GM21515 (cell line): ENCODE data around the gene HDAC9.

Experiments
- ATAC-seq: cut with Tn5 transposase; IDR thresholded peaks from one replicate; pipeline ENCODE4 v1.9.1; 2021; ENCODE audit not compliant: unreplicated experiment

HDAC9 gene

DNA sequence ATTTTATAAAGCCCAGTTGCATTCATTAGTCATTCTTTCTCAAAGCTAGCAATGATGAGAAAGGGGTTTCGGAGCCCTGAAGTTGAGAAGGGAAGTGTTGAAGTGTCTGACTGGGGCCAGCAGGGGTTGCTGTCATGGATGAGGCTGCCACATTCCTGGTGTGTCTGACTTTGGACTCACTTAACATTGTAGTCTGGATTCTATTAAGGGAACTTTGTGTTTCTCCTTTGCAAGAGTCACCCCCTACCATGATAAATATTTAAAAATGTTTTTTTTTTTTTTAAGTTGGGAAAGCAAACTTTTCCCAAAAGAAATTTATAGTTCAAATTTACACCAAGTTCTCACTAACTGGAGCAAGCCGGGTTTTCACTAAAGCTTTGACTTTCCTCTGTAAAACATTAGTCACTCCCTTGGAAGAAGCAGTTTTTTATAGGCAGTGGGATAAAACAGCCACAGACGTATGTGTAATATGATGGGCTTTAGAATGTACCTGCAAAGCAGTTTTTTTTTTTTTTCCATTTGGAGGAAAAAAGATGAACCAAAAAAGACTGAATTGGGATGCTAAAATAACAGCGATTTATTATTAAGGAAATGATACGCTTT, 378.3 kb downstream of the HDAC9 start:
- ATAC-seq = no peak

- no peak for ATAC-seq
Measured at GRCh38 chr7:18874880-18875279, 379.3 kb downstream of the HDAC9 start.

DNA sequence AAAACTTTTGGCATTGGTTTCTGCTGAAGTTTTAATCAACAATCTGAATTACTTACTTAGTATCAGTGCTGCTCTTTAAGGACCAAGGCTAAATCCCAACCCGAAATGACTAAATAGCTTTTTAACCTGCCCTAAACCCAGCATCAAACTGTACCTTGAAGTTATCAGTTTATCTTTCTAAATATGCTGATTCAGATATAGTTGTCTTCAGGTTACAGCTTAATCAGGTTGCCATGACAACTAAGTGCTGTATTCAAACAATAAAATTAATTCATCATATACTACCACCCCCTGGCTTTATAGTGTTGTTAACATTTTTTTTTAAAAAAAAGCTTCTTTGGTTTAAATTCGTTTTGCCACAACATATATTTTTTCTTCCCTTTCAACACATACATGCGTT, 382.3 kb downstream of the HDAC9 start:
- ATAC-seq = no peak

- no peak for ATAC-seq
Measured at GRCh38 chr7:18886832-18887231, 391.3 kb downstream of the HDAC9 start.

DNA sequence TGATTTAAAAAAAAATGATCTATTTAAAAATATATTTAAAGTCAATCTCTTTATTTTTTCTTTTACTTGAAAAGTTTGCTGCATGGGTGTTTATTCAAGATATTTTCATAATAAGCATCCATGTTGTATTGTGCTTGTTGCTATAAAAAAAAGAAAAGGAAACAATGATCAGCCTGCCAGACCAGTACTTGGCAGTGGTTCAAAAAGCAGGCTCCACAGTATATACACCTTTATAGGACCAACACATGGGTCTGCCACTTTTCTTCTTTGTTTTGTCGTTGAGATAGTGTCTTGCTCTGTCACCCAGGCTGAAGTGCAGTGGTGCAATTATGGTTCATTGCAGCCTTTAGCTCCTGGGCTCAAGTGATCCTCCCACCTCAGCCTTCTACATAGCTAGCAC, 393.9 kb downstream of the HDAC9 start:
- ATAC-seq = no peak

DNA sequence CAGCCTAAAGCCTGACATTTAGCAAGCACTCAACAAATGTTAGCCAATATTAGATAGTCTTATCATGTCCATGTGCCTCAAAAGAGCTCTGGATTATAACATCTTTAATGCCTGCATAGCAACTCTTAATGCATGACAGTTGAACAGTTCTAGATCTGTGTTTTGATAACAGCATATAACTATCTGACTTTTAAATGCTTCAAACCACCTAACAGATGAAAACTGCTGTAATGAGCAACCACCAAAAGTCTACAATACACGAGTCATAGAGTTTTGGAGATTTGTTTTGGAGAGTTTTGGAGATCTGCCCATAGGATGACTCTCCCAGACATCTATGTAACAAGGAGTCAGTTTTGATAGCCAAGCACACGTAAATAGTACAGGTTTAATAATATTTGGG, 394.6 kb downstream of the HDAC9 start:
- ATAC-seq = no peak

DNA sequence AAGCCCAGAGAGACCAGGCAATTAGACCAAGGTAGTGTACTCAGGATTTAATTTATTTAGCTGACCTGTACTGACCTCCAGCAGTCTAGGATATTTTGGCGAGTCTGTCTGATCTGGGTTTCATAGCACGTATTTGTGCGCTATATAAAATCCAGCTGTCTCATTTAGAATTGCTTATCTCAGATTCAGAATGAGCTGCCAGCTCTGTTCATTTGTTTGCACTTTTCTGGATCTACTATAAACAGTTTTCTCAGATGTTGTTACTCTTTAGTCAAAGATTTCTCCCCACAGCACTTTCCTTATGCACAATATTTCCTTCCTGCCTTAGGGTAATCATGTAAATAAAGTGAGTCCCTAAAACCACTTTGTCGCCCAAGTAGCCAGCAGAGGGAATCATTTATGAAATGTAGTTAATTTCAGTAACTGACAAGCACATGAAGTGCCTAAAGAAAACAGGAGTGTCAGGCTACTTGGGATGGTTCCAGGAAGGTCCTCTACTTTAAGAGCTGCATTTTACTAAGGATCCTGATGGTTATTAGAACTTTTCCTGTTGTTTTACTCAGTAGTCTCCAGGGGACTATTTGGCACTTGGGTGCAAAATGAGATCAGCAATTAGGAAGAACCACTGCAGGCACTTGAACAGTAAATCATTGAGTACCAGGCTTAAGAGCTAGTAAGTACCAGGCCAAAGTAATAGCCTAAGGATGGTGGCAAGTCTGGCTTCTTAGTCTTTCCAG, 395.5 kb downstream of the HDAC9 start:
- no peak for ATAC-seq

- no peak for ATAC-seq
Measured at GRCh38 chr7:18893156-18893555, 397.6 kb downstream of the HDAC9 start.

GRCh38 chr7:18894155-18894554, 398.6 kb downstream of the HDAC9 start:
- ATAC-seq = no peak

DNA sequence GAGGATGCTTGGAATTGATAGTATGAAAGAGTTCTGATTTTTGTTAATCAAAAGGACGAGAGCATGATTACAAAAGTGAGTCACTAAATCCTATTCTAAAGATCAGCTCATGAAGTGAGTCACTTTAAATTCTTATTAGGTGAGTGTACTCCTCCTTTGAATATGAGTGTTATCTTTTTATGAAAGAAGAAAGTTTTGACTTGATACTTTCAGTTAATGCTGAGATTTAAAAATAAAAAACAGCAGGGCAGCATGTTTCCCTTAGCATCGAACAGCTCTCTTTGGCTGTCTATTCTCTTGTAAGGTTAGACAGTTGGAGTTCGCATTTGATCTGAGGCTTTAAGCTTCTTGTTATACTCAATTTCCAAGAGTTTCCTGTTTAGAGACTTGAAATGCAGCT, 399.9 kb downstream of the HDAC9 start:
- ATAC-seq = no peak

- no peak for ATAC-seq
Measured at GRCh38 chr7:18896343-18896975, 400.9 kb downstream of the HDAC9 start.

DNA sequence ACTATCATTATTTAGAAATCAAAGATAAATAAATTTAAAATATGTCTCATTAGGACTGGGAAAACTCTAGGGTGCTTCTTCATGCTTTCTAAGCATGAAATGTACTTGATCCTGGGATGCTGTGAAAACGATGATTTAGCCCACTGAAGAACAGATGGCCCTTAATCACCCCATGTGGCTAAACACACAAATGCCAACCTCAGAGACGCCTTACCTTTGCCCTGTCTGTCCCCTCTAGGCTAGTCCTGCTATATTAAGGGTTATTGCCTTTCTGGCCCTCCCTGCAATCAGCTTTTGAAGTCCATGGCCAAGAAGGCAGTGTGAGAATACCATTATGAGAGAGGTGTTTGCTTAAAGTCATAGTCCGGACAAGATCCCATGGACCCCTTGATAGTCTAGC, 404.7 kb downstream of the HDAC9 start:
- no peak for ATAC-seq

GRCh38 chr7:18900803-18901202, 405.3 kb downstream of the HDAC9 start:
- ATAC-seq = no peak

DNA sequence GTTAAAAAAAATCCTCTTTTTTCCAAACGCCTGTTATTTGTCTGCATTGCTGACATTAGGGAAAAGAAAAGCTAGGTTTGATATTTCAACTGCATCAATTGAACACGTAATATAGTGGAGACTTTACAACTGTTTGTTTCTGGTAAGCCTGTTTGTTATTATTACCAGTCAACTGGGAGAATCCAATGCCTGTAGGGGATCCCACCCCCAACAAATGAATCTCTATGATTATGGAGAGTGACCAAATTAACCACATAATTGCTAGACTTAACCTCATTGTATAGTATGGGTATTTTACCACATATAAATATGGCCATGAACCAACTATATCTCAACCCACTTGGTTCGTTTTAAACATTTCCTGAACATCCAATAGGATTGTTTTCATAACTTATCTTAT, 405.8 kb downstream of the HDAC9 start:
- no peak for ATAC-seq

DNA sequence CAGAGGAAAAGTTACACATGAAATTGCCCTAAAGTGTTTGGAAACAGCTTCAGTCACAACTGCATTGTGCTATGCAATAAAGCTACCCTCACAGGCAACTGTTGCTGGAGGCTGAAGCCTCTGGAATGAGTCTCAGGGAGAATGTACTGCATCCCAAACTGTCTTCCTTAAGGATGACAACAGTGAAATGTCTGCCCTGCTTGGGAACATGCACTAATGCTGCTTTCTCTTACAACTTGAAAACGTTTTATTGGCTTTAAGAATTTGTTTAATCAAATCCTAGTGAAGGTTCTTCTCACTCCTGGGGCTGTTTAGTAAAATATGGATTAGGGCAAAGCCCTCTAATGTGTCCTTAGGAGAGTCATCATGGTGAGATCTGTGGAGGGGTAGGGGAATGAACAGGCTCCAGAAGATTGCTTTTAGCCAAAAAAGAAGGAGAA, 406.5 kb downstream of the HDAC9 start:
- no peak for ATAC-seq

- ATAC-seq = no peak
Measured at GRCh38 chr7:18902892-18903291, 407.3 kb downstream of the HDAC9 start.

GRCh38 chr7:18903695-18904094, 408.1 kb downstream of the HDAC9 start:
- ATAC-seq = no peak

DNA sequence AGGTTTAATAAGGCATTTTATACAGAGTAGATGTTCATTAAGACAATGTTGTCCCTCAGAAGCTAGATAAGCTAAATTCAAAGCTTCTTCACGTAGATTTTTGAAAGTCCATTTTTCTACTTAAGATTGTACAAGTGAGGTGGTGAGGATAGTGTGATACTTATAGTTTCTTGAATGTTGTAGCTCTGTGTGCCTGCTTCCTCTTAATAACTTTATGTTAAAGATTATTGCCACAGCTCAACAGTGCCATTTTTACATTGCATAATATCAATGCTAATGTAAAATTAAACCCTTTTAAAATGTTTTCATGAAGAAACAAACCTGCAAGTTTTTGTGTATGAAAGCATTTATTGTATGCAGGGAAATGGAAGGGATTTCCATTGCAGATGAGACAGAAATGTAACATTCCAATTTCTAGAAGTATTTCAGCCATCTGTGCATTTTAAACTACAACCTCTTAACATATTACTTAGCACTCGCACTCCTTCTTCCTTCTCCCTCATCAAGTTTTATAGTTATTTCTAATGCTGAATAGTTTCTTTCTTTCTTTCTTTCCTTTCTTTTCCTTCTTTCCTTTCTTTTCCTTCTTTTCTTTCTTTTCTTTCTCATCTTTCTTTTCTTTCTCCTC, 409.9 kb downstream of the HDAC9 start:
- no peak for ATAC-seq

DNA sequence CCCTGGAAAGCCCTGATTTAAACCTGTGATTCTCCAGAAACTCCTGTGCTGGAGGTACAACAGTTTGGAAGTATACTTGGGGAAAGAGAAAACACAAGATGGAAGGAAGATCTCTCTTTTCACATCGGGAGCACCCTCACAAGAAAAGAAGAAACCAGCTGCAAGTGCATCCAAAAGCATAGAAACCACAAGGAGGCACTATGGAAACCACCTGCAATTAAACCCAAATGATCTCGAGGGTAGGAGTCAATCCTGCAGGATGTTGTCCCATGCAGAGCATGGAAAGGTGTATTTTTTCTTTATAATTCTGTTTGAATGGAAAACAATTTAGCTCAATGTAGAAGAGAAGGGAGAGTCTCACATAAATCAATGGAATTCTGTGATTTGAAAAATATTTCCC, 411.4 kb downstream of the HDAC9 start:
- no peak for ATAC-seq

- ATAC-seq = no peak
Measured at GRCh38 chr7:18913106-18913505, 417.6 kb downstream of the HDAC9 start.

- no peak for ATAC-seq
Measured at GRCh38 chr7:18916826-18917225, 421.3 kb downstream of the HDAC9 start.

DNA sequence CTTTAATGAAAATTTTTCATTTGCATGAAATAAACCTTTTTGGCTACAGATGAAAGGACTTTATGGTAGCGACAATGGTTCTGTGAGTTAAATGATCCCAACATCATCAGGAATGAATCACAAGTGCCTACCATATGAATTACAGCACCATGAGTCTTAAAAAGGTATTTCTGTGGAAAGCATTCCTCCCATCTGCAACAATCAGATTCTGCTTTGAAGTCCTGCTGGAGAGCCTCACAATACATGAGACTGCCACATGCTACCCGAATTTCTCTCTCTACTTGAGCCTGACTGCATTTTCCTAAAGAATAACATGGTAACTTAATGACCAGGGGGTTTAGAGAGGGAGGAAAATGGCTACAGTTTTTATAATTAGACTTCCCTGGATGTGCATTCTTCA, 431.6 kb downstream of the HDAC9 start:
- no peak for ATAC-seq
